ENCODE results near the gene BIRC5.
"Not testable (repeated sequence)": the region's sequence is repeated elsewhere in the genome, so short reads cannot be mapped to it uniquely, and the experiment has no call there.

BIRC5 gene

DNA sequence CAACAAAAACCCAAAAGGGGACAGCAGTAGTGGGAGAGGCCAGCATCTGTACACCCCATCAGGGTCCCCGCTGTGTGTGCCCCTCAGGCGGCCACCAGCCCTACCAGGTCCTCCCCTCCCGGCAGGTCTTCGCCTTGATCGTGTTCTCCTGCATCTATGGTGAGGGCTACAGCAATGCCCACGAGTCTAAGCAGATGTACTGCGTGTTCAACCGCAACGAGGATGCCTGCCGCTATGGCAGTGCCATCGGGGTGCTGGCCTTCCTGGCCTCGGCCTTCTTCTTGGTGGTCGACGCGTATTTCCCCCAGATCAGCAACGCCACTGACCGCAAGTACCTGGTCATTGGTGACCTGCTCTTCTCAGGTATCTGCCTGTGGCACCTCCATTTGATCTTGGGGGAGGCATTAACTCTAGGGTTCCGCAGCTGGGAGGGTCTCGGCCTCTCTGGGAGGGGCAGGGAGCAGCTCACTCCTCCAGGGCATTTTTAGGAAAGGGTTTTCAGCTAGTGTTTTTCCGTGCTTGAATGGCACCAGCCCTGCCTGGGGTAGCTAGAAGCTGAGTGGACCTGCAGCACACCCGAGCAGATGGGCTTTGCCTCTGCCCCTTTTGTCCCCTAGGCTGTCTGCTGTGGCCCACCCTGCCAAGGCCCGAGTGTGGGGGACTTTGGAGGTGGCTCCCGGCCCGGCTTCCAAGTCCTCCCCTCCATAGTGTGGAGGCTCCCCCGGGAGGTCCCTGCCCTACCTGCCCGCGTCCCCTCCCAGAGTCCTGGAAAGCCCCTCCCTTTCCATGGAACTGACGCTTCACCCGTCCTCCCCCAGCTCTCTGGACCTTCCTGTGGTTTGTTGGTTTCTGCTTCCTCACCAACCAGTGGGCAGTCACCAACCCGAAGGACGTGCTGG is 43.1 kb upstream of the BIRC5 start:
- no peak for DNase-seq (ENCODE audit: low read depth in 2 of 2)
- no peak overlapping the region for H3K4me3 ChIP-seq (replicated peaks in 1 of 2; ENCODE audit: low read depth in 2 of 2, low read length in 2 of 2)
- TF ChIP-seq, protein P1, sequence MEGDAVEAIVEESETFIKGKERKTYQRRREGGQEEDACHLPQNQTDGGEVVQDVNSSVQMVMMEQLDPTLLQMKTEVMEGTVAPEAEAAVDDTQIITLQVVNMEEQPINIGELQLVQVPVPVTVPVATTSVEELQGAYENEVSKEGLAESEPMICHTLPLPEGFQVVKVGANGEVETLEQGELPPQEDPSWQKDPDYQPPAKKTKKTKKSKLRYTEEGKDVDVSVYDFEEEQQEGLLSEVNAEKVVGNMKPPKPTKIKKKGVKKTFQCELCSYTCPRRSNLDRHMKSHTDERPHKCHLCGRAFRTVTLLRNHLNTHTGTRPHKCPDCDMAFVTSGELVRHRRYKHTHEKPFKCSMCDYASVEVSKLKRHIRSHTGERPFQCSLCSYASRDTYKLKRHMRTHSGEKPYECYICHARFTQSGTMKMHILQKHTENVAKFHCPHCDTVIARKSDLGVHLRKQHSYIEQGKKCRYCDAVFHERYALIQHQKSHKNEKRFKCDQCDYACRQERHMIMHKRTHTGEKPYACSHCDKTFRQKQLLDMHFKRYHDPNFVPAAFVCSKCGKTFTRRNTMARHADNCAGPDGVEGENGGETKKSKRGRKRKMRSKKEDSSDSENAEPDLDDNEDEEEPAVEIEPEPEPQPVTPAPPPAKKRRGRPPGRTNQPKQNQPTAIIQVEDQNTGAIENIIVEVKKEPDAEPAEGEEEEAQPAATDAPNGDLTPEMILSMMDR (IDR thresholded peaks at IDR 0.05; ENCODE audit: low read depth, low read length), result no peak

DNA sequence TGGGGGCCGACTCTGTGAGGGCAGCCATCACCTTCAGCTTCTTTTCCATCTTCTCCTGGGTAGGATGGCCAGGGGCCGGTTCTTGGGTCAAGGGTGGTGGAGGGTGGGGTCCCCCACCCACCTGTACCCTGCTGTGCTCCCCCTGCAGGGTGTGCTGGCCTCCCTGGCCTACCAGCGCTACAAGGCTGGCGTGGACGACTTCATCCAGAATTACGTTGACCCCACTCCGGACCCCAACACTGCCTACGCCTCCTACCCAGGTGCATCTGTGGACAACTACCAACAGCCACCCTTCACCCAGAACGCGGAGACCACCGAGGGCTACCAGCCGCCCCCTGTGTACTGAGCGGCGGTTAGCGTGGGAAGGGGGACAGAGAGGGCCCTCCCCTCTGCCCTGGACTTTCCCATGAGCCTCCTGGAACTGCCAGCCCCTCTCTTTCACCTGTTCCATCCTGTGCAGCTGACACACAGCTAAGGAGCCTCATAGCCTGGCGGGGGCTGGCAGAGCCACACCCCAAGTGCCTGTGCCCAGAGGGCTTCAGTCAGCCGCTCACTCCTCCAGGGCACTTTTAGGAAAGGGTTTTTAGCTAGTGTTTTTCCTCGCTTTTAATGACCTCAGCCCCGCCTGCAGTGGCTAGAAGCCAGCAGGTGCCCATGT is 42.3 kb upstream of the BIRC5 start:
- H3K4me3 ChIP-seq (replicated peaks in 1 of 2; ENCODE audit: low read depth in 2 of 2, low read length in 2 of 2); DNase-seq (ENCODE audit: low read depth in 2 of 2): not testable (repeated sequence)

DNA sequence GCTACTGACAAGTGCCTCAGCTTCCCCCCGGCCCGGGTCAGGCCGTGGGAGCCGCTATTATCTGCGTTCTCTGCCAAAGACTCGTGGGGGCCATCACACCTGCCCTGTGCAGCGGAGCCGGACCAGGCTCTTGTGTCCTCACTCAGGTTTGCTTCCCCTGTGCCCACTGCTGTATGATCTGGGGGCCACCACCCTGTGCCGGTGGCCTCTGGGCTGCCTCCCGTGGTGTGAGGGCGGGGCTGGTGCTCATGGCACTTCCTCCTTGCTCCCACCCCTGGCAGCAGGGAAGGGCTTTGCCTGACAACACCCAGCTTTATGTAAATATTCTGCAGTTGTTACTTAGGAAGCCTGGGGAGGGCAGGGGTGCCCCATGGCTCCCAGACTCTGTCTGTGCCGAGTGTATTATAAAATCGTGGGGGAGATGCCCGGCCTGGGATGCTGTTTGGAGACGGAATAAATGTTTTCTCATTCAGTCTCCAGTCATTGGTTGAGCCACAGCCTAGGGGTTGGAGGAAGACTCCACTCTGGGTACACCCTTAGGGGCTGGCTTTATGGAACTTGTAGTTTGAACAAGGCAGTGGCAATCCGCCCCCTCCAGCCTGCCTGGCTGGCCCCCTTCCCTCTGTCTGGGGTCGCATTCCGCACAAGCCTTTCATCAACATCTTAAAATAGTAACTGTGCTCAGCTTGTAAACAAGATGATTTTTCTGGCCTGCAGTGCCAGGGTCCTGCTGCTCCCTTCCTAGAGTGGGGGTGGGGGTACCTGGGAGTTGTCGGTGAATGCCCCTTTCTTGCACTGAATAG is 41.6 kb upstream of the BIRC5 start:
- DNase-seq (ENCODE audit: low read depth in 2 of 2), result peak in 1 of 2 donors; percentile 44
- TF ChIP-seq, protein P1 (IDR thresholded peaks at IDR 0.05; ENCODE audit: low read depth, low read length), result no peak
- H3K4me3 ChIP-seq (replicated peaks in 1 of 2; ENCODE audit: low read depth in 2 of 2, low read length in 2 of 2), result no peak overlapping the region

DNA sequence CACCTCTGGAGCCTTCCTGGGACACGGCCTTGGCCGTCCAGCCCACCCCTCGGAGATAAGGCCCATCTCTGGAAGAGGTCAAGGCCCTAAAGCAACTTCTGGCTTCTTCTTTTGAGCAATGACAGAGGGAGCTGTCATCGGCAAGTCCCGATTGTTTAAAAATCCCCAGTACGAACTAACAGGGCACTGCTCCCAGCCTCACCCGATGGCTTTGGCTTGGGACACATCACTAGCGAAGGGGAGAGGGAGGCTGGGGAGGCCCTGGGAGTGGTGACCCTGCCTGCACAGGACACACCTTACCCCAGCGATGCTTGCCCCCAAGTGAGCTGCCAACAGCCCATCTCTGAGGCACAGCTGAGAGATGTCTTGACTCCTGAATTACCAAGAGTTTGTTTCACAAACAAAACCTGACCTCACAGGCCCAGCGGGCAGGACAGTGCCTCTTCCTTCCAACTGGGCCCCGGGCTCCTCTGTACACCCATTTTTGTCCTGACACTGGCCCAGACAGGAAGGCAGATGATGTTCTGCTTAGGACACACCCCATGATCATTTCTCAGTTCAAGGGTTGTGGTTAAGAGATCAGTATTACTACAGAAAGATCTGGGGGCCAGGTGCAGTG is 40.8 kb upstream of the BIRC5 start:
- no peak overlapping the region for H3K4me3 ChIP-seq (replicated peaks in 1 of 2; ENCODE audit: low read depth in 2 of 2, low read length in 2 of 2)
- DNase-seq (ENCODE audit: low read depth in 2 of 2), result no peak

DNA sequence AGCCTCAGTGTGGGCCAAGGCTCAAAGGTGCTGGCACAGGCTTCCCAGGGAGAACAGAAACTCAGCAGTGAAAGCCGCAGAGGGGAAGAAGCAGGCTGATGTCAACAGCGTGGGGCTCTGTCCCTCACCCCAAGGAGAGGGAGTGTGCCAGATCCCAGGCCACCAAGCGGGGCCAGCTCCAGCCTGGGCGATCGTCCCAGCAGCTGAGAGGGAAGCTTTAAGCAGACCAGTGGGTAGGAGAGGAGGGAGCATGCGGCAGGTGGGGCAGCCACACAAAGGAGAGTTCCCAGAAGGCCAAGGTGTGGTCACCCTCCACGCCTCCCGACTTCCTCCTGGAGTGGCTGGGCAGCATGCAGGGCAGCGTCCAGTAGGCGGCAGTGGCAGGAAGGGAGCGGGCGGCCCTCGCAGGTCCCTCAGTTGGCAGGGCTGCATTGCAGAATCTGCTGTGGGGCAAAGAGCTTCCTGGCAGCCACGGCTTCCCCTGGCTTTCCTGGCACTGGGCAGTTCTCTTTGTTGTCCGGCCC is 39.6 kb upstream of the BIRC5 start:
- no peak overlapping the region for H3K4me3 ChIP-seq (replicated peaks in 1 of 2; ENCODE audit: low read depth in 2 of 2, low read length in 2 of 2)
- no peak for DNase-seq (ENCODE audit: low read depth in 2 of 2)
- TF ChIP-seq, protein P1 (IDR thresholded peaks at IDR 0.05; ENCODE audit: low read depth, low read length), result no peak

More for the DNA sequence above, 40.8 kb upstream of the BIRC5 start:
- TF ChIP-seq, protein P1 (IDR thresholded peaks at IDR 0.05; ENCODE audit: low read depth, low read length), result no peak

DNA sequence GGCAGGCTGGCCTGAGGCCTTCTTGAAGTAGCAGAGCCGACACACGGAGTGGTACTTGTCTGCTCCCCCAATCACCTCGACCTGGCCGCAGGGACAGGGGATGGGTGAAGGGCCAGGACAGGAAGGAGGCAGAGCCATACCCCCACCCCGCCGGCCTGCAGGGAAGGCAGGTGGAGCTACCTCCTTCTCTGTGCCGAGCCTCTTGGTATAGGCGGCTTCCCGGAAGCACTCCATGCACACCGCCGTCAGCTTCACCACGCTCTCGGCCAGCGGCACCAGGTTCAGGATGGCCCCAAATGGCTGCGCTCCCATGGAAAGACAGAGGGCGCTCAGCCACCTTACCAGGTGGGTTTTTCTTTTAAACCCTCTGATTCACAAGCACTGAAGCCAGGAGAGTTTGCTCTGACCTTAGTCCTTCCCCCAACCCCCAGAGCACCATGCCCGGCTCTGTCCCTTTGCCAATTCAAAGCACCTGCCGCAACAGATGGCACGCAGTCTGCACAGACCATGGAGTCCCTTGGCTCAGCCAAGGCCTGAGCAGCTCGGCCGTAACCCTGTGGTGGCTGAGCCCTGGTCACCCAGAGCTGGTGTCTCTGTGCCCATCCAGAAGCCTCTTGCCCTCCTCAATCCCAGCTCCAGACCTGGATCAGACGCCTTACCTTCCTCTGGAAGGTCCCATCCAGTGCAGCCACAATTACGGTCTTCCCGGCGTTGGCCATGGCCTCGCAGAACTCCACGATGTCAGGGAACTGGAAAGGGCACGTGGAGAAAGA is 39.0 kb upstream of the BIRC5 start:
- H3K4me3 ChIP-seq (replicated peaks in 1 of 2; ENCODE audit: low read depth in 2 of 2, low read length in 2 of 2), result no peak overlapping the region
- no peak for DNase-seq (ENCODE audit: low read depth in 2 of 2)
- TF ChIP-seq, protein P1 (IDR thresholded peaks at IDR 0.05; ENCODE audit: low read depth, low read length), result no peak
